Central memory CD8-positive, alpha-beta T cell (primary cell): Measurements from ENCODE around the gene GTSE1.
A peak's percentile ranks its signal among the peaks of the same experiment; 100 is the strongest.

Experiments
- ATAC-seq: fragments of 150-1000 bp; cut with Tn5 transposase; replicated peaks from 2 replicates; pipeline ENCODE4 v1.10.0; 2022; ENCODE audit warnings: mild to moderate bottlenecking, moderate FRiP score, moderate number of reproducible peaks; ENCODE audit not compliant: poor library complexity, severe bottlenecking; ENCODE audit errors: extremely low read depth
- DNase-seq, 2 donors: peaks; one replicate each; pipeline ENCODE4 v3.0.0; 2021; ENCODE audit warnings: low spot score in 2 of 2
- H3K27ac Mint-ChIP-seq: one replicate; pipeline ENCODE4 v1.8.0; 2022; ENCODE audit warnings: low read depth, mild to moderate bottlenecking, moderate library complexity, mixed read lengths
- H3K27me3 Mint-ChIP-seq: one replicate; pipeline ENCODE4 v1.8.0; 2022; ENCODE audit warnings: mixed read lengths
- H3K36me3 Mint-ChIP-seq: one replicate; pipeline ENCODE4 v1.8.0; 2022; ENCODE audit warnings: mild to moderate bottlenecking, moderate library complexity, mixed read lengths; ENCODE audit not compliant: insufficient read depth
- H3K4me1 Mint-ChIP-seq: one replicate; pipeline ENCODE4 v1.8.0; 2022; ENCODE audit warnings: mixed read lengths
- H3K4me3 Mint-ChIP-seq: one replicate; pipeline ENCODE4 v1.8.0; 2022; ENCODE audit warnings: mild to moderate bottlenecking, moderate library complexity, mixed read lengths
- H3K9me3 Mint-ChIP-seq: one replicate; pipeline ENCODE4 v1.8.0; 2022; ENCODE audit warnings: mixed read lengths

The GTSE1 gene

DNA sequence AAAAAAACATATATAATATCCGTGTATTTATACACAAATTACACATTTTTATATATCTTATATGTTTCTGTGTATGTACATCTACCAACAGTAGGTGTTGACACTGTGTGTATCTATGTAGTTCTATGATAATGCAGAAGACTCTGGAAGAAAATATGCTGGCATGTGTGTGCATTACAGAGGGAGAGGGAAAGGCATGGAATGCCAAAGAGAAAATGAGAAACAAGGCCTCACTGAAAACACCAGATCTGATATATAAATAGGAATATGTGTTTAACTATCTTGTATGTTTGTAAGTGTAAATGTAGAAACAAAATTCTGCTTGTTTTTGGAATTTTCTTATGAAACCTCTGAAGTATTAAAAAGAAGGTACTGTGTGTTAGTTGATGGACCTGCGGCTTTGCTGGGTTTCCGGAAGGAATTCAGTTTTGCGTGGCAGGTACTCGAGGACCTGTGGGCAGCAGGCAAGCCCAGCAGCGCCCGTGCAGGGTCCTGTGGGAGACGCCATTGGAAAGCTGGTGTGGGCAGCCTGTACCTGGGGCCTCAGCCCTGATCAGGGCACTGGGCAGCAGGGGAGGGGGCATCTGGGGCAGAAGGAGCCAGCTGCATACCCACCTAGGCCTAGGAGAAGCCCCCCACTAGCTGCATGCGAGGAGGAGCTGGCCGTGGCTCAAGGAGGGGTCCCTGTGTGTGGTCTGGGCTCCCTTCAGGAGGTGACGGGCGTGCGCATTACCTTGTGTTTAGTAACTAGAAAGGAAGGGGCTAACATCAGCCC is 31.2 kb downstream of the GTSE1 start:
- DNase-seq (no peak), ATAC-seq (no peak)
- H3K36me3 Mint-ChIP-seq = peaks cover 5% of the 10 kb centered on the region
- H3K9me3 Mint-ChIP-seq = no peaks in the 10 kb centered on the region
- no peaks in the 10 kb centered on the region for H3K27me3 Mint-ChIP-seq
- H3K4me3 Mint-ChIP-seq = no peak overlapping the region
- H3K4me1 Mint-ChIP-seq = no peaks in the 10 kb centered on the region
- no peak overlapping the region for H3K27ac Mint-ChIP-seq

GRCh38 chr22:46328797-46329196 is 32.1 kb downstream of the GTSE1 start:
- no peak overlapping the region for H3K27ac Mint-ChIP-seq
- no peak for ATAC-seq
- no peak overlapping the region for H3K4me3 Mint-ChIP-seq
- no peaks in the 10 kb centered on the region for H3K9me3 Mint-ChIP-seq
- peaks cover 5% of the 10 kb centered on the region for H3K36me3 Mint-ChIP-seq
- H3K4me1 Mint-ChIP-seq = no peaks in the 10 kb centered on the region
- DNase-seq = no peak
- no peaks in the 10 kb centered on the region for H3K27me3 Mint-ChIP-seq

DNA sequence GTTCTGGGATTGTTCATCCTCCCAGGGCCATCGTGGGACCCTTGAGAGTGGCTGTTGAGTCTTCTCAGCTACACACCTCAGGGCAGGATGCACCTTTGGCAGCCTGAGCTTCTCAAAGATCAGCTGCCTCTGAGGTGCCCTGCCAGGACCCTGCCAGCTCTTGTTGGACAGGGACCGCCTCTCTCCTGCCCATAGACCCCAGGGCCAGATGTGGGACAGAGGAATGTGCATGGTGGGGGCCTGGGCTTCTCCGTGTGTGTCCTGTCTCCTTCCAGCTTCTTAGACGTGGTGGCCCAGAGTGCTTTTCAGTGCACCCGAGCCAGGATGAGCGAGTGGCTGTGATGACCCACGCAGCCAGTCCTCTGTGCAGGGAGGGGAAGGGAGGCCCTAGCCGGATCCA is 32.9 kb downstream of the GTSE1 start:
- no peak overlapping the region for H3K4me3 Mint-ChIP-seq
- H3K36me3 Mint-ChIP-seq = peaks cover 7% of the 10 kb centered on the region
- ATAC-seq (no peak), DNase-seq (no peak)
- H3K27ac Mint-ChIP-seq = no peak overlapping the region
- H3K9me3 Mint-ChIP-seq = no peaks in the 10 kb centered on the region
- H3K4me1 Mint-ChIP-seq = no peaks in the 10 kb centered on the region
- H3K27me3 Mint-ChIP-seq = no peaks in the 10 kb centered on the region

DNA sequence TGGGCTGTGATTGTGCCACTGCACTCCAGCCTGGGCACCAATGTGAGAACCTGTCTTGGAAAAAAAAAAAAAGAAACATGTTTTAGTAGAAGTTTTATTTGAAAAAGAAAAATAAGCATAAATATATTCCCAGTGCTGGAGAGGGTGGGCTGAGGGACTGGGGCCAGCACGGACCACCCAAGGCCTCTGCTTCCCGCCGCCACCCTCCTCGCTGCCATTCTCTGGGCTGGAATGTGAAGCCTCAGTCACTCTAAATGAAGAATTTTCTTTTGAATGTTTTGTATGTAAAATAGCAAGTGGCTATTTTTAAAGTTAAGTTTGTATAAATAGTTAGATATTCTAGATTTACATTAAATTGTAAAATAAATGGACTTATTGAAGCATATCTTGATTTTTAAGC is 33.8 kb downstream of the GTSE1 start:
- Mint-ChIP-seq H3K9me3 (no peaks in the 10 kb centered on the region), H3K27me3 (no peaks in the 10 kb centered on the region)

DNA sequence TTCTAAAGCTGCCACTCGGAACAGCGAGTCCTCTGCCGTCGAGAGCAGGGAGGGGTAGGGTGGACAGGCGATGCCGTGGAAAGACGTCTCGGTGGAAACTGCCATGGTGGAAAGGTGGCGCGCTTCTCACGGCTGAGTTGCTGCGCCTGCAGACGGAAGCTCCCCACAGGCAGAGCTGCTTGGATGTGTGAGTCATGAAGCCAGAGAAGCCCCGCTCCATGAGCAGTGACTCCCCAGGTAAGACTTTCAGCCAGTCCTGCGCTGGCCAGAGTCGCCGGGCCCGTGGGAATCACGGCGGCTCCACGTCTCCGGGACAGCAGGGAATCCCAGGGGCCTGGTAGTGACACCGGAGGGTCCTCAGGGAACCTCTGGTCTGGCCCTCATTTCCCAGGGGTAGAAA is 34.8 kb downstream of the GTSE1 start:
- H3K27ac Mint-ChIP-seq = no peak overlapping the region
- no peaks in the 10 kb centered on the region for H3K27me3 Mint-ChIP-seq
- ATAC-seq (no peak), DNase-seq (no peak)
- H3K4me1 Mint-ChIP-seq = peaks cover 5% of the 10 kb centered on the region
- H3K9me3 Mint-ChIP-seq = no peaks in the 10 kb centered on the region
- H3K36me3 Mint-ChIP-seq = peaks cover 11% of the 10 kb centered on the region
- no peak overlapping the region for H3K4me3 Mint-ChIP-seq

More for the DNA sequence above, 33.8 kb downstream of the GTSE1 start:
- no peak overlapping the region for H3K27ac Mint-ChIP-seq
- ATAC-seq (no peak), DNase-seq (no peak)
- peaks cover 7% of the 10 kb centered on the region for H3K36me3 Mint-ChIP-seq
- H3K4me3 Mint-ChIP-seq = no peak overlapping the region
- H3K4me1 Mint-ChIP-seq = no peaks in the 10 kb centered on the region

- peak; percentile 77 for ATAC-seq
- no peaks in the 10 kb centered on the region for H3K27me3 Mint-ChIP-seq
- H3K9me3 Mint-ChIP-seq = no peaks in the 10 kb centered on the region
- H3K36me3 Mint-ChIP-seq = peaks cover 25% of the 10 kb centered on the region
- H3K4me3 Mint-ChIP-seq = peak within 1 kb of the TSS; percentile 95
- DNase-seq = peak; percentile 30 to 56
- H3K4me1 Mint-ChIP-seq = peaks cover 35% of the 10 kb centered on the region
- H3K27ac Mint-ChIP-seq = peak within 1 kb of the TSS; percentile 89
Observed at GRCh38 chr22:46335201-46336118, 38.8 kb downstream of the GTSE1 start, which contains the start of gene TRMU. Gene TRMU (plus strand): TSS chr22:46335714. CDS start chr22:46335765, 51 bp downstream.

DNA sequence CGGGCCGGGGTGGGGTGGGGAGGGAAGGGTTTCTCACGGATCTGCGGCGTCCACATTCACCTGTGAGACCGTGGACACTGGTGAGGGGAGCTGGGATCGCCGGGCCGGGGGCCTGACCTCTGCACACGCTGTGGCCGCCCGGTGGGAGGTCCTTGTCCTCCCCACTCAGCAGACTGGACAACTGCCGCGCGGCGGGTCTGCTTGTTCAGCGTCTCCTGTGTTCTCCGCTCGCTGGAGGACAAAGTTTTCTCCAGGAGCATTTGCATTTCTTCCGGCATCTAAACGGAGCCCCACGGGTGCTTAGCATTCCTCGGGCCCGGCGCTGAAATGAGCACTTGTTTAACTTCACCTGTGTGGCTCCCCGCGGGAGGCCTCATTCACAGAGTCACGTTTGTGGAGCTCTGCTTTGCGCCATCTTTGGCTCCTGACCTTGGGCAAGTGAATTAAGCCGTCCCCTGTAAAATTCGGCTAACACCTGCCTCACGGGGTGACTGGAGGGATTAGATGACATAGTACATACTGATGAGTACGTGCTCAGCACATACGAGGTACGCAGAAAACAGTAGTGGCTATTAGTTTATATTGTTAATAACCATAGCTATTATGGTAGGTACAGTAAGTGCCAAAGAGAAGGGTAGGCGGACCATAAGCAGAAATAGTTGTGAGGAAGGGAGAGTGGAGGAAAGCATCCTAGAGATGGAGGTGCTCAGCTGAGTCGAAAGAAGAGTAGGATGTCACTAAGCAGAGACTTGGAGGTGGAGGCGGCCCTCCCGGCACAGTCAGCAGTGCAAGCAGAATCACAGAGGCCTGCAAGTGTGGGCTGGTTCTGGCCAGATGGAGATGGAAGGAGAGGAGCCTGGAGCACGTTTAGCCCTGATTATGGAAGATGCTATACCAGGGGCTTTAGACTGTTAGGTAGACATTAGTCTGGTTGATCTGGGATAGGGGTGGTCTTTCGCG is 39.7 kb downstream of the GTSE1 start:
- no peaks in the 10 kb centered on the region for H3K27me3 Mint-ChIP-seq
- peak overlapping the region; percentile 95 for H3K4me3 Mint-ChIP-seq
- peaks cover 35% of the 10 kb centered on the region for H3K4me1 Mint-ChIP-seq
- peaks cover 27% of the 10 kb centered on the region for H3K36me3 Mint-ChIP-seq
- H3K27ac Mint-ChIP-seq = peak overlapping the region; percentile 89
- DNase-seq = no peak
- ATAC-seq = peak; percentile 22
- no peaks in the 10 kb centered on the region for H3K9me3 Mint-ChIP-seq

DNA sequence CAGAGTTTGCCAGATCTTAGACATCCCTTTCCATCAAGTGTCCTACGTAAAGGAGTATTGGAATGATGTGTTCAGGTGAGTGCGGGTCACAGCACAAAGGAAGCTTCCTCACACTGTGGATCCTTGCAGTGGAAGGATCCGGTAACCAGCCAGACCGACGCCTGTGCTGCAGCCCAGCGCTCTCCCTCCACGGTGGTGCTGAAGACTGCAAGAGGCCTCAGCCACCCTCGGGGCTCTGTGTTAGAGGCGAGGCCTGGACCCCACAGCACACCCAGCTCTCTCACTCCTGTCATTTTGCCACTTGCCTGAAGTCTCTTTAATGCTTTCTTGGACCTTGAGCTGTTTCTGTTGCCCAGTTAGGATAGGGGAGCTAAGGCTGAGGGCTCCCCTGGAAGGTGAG is 41.2 kb downstream of the GTSE1 start:
- Mint-ChIP-seq H3K4me1 (peaks cover 35% of the 10 kb centered on the region), H3K27ac (no peak overlapping the region), H3K9me3 (no peaks in the 10 kb centered on the region), H3K4me3 (no peak overlapping the region), H3K36me3 (peaks cover 36% of the 10 kb centered on the region), H3K27me3 (no peaks in the 10 kb centered on the region)
- no peak for ATAC-seq
- no peak for DNase-seq

- ATAC-seq = no peak
- no peaks in the 10 kb centered on the region for H3K9me3 Mint-ChIP-seq
- no peaks in the 10 kb centered on the region for H3K27me3 Mint-ChIP-seq
- no peak overlapping the region for H3K27ac Mint-ChIP-seq
- H3K36me3 Mint-ChIP-seq = peaks cover 42% of the 10 kb centered on the region
- DNase-seq = no peak
- peaks cover 35% of the 10 kb centered on the region for H3K4me1 Mint-ChIP-seq
- H3K4me3 Mint-ChIP-seq = no peak overlapping the region
Observed at GRCh38 chr22:46338636-46339035, 42.0 kb downstream of the GTSE1 start.

- ATAC-seq (no peak), DNase-seq (no peak)
- H3K4me3 Mint-ChIP-seq = no peak overlapping the region
- H3K4me1 Mint-ChIP-seq = peaks cover 43% of the 10 kb centered on the region
- H3K36me3 Mint-ChIP-seq = peaks cover 46% of the 10 kb centered on the region
- H3K9me3 Mint-ChIP-seq = no peaks in the 10 kb centered on the region
- H3K27ac Mint-ChIP-seq = no peak overlapping the region
- no peaks in the 10 kb centered on the region for H3K27me3 Mint-ChIP-seq
Observed at GRCh38 chr22:46339956-46340355, 43.3 kb downstream of the GTSE1 start.

DNA sequence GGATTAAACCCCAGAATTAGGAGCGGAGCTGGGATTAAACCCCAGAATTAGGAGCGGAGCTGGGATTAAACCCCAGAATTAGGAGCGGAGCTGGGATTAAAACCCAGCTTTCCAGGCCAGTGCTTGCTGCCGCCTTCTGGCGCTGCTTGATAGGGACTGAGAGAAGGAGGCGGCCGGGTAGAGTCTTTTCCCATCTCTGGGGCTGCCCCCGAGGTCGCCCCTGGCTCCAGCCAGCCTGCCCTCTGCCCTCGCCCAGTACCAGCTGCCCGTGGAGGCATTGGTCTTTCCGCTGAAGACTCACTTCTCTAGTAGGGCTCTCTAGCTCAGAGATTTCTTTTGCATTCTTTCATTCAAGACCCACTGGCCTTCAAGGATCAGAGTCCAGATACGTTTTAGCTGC is 44.0 kb downstream of the GTSE1 start:
- Mint-ChIP-seq H3K27ac (no peak overlapping the region), H3K9me3 (no peaks in the 10 kb centered on the region), H3K4me3 (no peak overlapping the region), H3K27me3 (no peaks in the 10 kb centered on the region), H3K36me3 (peaks cover 49% of the 10 kb centered on the region), H3K4me1 (peaks cover 43% of the 10 kb centered on the region)
- DNase-seq (no peak), ATAC-seq (no peak)
